ENCODE data around the gene RABGEF1.
A peak's percentile ranks its signal among the peaks of the same experiment; 100 is the strongest.
"Not testable (repeated sequence)": the region's sequence is repeated elsewhere in the genome, so short reads cannot be mapped to it uniquely, and the experiment has no call there.

Gene RABGEF1

GRCh38 chr7:66815186-66815875 is 74.8 kb downstream of the RABGEF1 start:
- DNase-seq (ENCODE audit: low spot score) = not testable (repeated sequence)

GRCh38 chr7:66815951-66816350 is 75.4 kb downstream of the RABGEF1 start:
- no peak for DNase-seq (ENCODE audit: low spot score)

DNA sequence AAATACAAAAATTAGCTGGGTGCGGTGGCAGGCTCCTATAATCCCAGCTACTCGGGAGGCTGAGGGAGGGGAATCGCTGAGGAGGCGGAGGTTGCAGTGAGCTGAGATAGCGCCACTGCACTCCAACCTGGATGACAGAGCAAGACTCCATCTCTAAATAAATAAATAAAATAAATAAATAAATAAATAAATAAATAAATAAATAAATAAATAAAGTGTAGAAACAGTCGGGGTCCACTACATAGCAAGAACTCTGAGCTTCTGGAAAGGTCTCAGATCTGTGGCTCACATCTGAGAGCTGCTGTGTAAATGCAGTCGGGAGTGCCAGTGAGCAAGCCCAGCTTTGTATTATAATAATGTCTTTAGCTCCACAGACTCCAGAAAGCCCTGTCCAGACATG is 76.1 kb downstream of the RABGEF1 start:
- DNase-seq (ENCODE audit: low spot score) = not testable (repeated sequence)

DNA sequence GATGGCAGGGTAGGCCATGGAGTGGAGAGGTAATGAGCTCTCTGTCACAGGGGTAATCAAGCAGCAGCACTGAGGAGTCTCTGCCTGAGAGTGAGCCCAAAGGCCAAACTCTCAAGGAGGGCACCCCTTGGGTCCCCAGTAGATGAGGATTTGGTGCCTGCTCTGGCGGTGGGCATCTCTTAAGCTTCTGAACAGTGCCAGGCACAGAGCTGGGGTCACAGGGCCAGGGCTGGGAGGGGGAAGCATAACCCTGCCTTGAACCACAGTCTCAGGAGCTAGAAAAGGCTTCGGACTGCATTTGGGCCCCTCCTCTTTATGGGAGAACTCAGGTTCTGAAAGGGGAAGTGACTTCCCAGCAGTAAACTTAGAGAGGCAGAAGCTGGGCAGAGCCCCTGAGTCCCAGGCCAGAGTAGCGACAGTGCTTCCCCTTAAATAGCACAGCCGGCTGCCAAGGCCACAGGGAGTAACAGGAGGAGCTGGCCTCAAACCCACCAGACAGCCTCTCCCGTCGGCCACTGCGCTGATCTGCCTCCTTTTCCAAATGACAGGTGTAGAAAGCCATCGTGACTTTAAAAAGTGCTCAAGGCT is 76.8 kb downstream of the RABGEF1 start:
- DNase-seq (ENCODE audit: low spot score) = not testable (repeated sequence)

- DNase-seq (ENCODE audit: low spot score) = not testable (repeated sequence)
These were observed 77.4 kb downstream of the RABGEF1 start for GRCh38 chr7:66817956-66818355.

GRCh38 chr7:66824041-66824440 is 83.5 kb downstream of the RABGEF1 start:
- no peak for DNase-seq (ENCODE audit: low spot score)

GRCh38 chr7:66825538-66825937 is 85.0 kb downstream of the RABGEF1 start:
- peak; percentile 58 for DNase-seq (ENCODE audit: low spot score)

- DNase-seq (ENCODE audit: low spot score) = no peak
These were observed 86.1 kb downstream of the RABGEF1 start for GRCh38 chr7:66826649-66827048.

- not testable (repeated sequence) for DNase-seq (ENCODE audit: low spot score)
These were observed 90.4 kb downstream of the RABGEF1 start for GRCh38 chr7:66830976-66831375.

GRCh38 chr7:66832531-66833351 is 92.2 kb downstream of the RABGEF1 start:
- DNase-seq (ENCODE audit: low spot score) = no peak

- peak; percentile 68 for DNase-seq (ENCODE audit: low spot score)
These were observed 96.5 kb downstream of the RABGEF1 start for GRCh38 chr7:66837007-66837406.

DNA sequence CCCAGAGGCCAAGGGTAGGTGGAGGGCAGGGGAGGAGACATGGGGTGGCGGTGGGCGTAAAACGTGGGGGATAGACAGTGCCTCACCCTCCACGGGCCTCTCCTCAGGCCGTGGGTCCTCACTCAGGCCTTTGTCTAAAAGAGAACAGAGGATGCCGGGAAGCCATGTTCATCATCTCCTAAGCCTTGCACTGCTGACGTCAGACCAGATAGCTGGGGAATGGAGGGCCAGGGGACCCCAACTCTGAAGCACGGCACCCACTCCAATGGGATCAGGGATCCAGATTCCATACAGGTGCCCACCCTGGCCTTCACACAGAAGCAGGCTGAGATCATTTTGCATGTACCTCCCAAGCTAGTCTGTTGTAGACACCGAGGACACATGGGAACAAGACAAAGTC is 97.1 kb downstream of the RABGEF1 start:
- DNase-seq (ENCODE audit: low spot score) = no peak

- DNase-seq (ENCODE audit: low spot score) = no peak
These were observed 99.3 kb downstream of the RABGEF1 start for GRCh38 chr7:66839814-66840213.

- DNase-seq (ENCODE audit: low spot score) = no peak
These were observed 99.8 kb downstream of the RABGEF1 start for GRCh38 chr7:66840316-66840715.

GRCh38 chr7:66841898-66842297 is 101.4 kb downstream of the RABGEF1 start:
- DNase-seq (ENCODE audit: low spot score) = no peak

DNA sequence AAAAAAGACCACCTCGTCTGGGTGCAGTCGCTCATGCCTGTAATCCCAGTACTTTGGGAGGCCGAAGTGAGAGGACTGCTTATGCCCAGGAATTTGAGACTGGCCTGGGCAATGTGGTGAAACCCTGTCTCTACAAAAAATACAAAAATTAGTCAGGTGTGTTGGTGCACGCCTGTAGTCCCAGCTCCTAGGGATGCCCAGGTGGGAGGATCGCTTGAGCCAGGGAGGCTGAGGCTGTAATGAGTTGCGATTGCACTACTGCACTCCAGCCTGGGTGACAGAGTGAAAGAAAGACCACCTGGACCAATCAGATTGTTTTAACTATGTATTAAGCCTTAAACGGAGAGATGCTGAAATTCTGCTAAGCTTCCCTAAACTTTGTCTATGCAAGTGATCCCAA is 103.0 kb downstream of the RABGEF1 start:
- DNase-seq (ENCODE audit: low spot score) = not testable (repeated sequence)

GRCh38 chr7:66844552-66845378 is 104.2 kb downstream of the RABGEF1 start:
- DNase-seq (ENCODE audit: low spot score) = peak; percentile 99

GRCh38 chr7:66845379-66846095 is 105.0 kb downstream of the RABGEF1 start:
- DNase-seq (ENCODE audit: low spot score) = no peak

DNA sequence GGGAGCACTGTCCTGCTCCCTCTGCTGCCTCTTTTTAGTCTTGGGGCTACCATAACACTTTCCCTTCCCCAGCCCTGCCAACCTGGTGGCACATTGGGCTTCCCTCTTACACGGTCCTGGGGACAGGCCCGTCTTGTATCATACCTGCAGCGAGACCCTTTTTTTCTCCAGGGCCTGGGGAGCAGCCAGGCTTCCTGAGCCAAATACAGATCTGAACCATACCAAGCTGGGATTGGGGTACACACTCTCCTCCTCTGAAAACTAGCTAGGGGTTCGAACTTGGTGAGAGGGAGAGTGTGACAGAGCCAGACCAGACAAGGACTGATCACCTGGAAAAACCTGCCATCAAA is 105.5 kb downstream of the RABGEF1 start:
- not testable (repeated sequence) for DNase-seq (ENCODE audit: low spot score)

DNA sequence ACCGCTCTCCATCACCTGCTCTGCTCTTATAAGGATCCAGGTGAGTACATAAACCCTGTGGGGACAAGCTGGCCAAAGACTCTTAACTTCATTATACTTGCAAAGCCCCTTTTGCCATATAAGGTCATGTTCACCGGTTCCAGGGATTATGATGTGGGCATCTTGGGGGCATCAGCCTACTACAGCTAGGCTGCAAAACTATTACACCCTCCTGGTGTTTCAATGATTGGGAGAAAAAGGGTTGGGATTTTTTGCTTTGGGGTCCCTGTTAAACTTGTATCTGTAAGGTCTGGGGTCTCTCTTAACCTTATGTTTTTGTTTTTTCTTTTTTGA is 107.0 kb downstream of the RABGEF1 start:
- DNase-seq (ENCODE audit: low spot score) = not testable (repeated sequence)

Measured in hematopoietic multipotent progenitor cell treated with erythropoietin and hydrocortisone succinate and interleukin-3 and kit ligand, for 15 days (in vitro differentiated cells).